ENCODE data around the gene RHOA.
"Not testable (repeated sequence)": the region's sequence is repeated elsewhere in the genome, so short reads cannot be mapped to it uniquely, and the experiment has no call there.

RHOA gene

DNA sequence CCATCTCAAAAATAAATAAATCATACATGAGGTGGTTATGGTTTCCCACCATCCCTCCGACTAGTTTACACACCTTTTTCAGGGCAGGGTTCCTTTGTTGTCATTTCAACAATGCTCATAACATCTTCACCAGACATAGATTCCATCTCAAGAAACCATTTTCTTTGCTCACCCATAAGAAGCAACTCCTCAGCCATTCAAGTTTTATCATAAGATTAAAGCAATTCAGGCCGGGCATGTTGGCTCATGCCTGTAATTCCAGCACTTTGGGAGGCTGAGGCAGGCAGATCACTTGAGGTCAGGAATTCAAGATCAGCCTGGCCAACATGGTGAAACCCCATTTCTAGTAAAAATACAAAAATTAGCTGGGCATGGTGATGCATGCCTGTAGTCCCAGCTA is 83.4 kb downstream of the RHOA start:
- DNase-seq, result not testable (repeated sequence)

- DNase-seq, result no peak
Measured at GRCh38 chr3:49327485-49327884, 84.3 kb downstream of the RHOA start.

DNA sequence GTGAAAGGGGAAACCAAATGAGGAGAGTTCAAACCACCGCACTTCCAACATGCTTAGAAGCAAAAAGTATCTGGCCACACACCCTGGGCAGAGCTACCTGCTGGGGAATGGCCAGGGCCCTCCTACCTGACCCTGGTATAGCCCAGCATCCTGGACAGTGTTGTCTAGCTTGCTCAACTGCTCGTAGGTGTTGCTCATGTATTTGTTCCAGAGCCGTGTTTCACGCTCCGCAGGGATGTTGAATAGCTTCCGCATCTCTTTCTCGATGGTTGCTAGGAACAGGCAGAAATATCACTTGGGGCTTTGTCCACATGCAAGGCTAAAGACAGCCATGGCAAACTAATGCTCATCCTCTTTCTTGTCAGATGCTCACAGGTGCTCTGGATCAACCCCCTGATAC is 87.0 kb downstream of the RHOA start:
- no peak for DNase-seq

GRCh38 chr3:49316696-49317457 is 94.9 kb downstream of the RHOA start:
- no peak for DNase-seq

GRCh38 chr3:49313896-49314688 is 97.7 kb downstream of the RHOA start:
- no peak for DNase-seq

DNA sequence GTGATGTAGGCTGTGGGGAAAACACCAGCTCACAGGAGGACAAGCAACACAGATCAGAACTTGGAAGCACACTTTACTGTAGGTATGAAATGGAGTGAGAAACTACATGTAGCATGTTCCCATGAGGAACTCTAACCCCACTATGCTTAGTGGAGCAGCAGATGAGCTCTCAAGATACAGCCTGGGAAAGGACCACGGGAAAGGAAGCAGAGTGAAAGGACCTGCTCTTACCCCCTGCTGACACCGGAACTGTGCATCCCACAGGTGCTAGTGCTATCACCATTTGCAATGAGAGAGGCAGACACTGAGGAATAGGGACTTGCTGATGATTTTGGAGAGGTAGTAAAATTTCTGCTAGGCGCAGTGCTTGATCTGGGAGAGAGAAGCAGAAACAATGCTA is 100.5 kb downstream of the RHOA start:
- DNase-seq, result no peak

GRCh38 chr3:49310677-49311076 is 101.1 kb downstream of the RHOA start:
- DNase-seq, result no peak
